Fibroblast of lung (primary cell): Measurements from ENCODE around the gene CEP128. TPM values are rescaled to one million over a fixed set of nuclear protein-coding genes. Genes with fewer than 3 reads are reported as not detected.

Experiments
- DNase-seq, 2 donors: peaks; one replicate each; pipeline versions ENCODE4 v3.0.0 to v3.0.0-alpha.2; 2010; ENCODE audit warnings: low read depth in 2 of 2
- H2AFZ ChIP-seq: 2 replicates; pipeline ENCODE4 v1.5.1; 2012; ENCODE audit warnings: low read length, control low read depth, inconsistent platforms
- H3K27ac ChIP-seq: 2 replicates; pipeline ENCODE4 v1.5.1; 2011; ENCODE audit warnings: low read length, control low read depth; ENCODE audit not compliant: insufficient read depth
- H3K27me3 ChIP-seq: 2 replicates; pipeline ENCODE4 v1.5.1; 2011; ENCODE audit warnings: mild to moderate bottlenecking, low read length; ENCODE audit not compliant: control insufficient read depth, insufficient read depth
- H3K36me3 ChIP-seq: 2 replicates; pipeline ENCODE4 v1.5.1; 2011; ENCODE audit warnings: low read length; ENCODE audit not compliant: control insufficient read depth, insufficient read depth
- H3K4me1 ChIP-seq: 2 replicates; pipeline ENCODE4 v1.5.1; 2011; ENCODE audit warnings: low read length; ENCODE audit not compliant: control insufficient read depth, insufficient read depth; ENCODE audit errors: extremely low read depth
- H3K4me2 ChIP-seq: 2 replicates; pipeline ENCODE4 v1.5.1; 2011; ENCODE audit warnings: low read length, control low read depth; ENCODE audit not compliant: insufficient read depth; ENCODE audit errors: extremely low read depth
- H3K4me3 ChIP-seq, 4 experiments: fragments of 200-600 bp in 1 of 4; sonication (generic) in 1 of 4; replicated peaks in 1 of 4; 2 replicates each; pipeline ENCODE4 v1.5.1; 2011 to 2016; ENCODE audit warnings: low read length in 4 of 4, low read depth in 3 of 4, mild to moderate bottlenecking in 3 of 4, control low read depth in 2 of 4, inconsistent platforms in 1 of 4, mixed read lengths in 1 of 4; ENCODE audit not compliant: insufficient read depth in 1 of 4; ENCODE audit errors: control extremely low read depth in 1 of 4
- H3K79me2 ChIP-seq: 2 replicates; pipeline ENCODE4 v1.5.1; 2012; ENCODE audit warnings: mild to moderate bottlenecking, low read length, inconsistent platforms; ENCODE audit not compliant: control insufficient read depth, insufficient read depth
- H3K9ac ChIP-seq: 2 replicates; pipeline ENCODE4 v1.5.1; 2011; ENCODE audit warnings: mild to moderate bottlenecking, low read length, control low read depth; ENCODE audit not compliant: insufficient read depth
- H3K9me3 ChIP-seq: 2 replicates; pipeline ENCODE4 v1.5.1; 2012; ENCODE audit warnings: low read depth, low read length; ENCODE audit not compliant: control insufficient read depth, insufficient read depth
- H4K20me1 ChIP-seq: 2 replicates; pipeline ENCODE4 v1.5.1; 2011; ENCODE audit warnings: low read length; ENCODE audit not compliant: control insufficient read depth, insufficient read depth; ENCODE audit errors: extremely low read depth
- CTCF ChIP-seq, 2 donors: IDR thresholded peaks in 1 of 2; conservative IDR thresholded peaks in 1 of 2; 1 replicate in 1 of 2; 2 replicates in 1 of 2; pipeline ENCODE4 v1.5.1; 2011 to 2012; ENCODE audit warnings: low read length in 2 of 2, control low read depth in 1 of 2, inconsistent platforms in 1 of 2, low read depth in 1 of 2, mild to moderate bottlenecking in 1 of 2
- EZH2 ChIP-seq: IDR thresholded peaks from 2 replicates; pipeline ENCODE4 v1.5.1; 2012; ENCODE audit warnings: low read length, control low read depth, mild to moderate bottlenecking; ENCODE audit errors: missing control alignments
- polyA plus RNA-seq, 2 donors: library from polyadenylated mRNA; depleted of rRNA in 1 of 2; stranded (reverse) in 1 of 2; unstranded in 1 of 2; fragments of >200 nt; gene quantifications; 2 replicates each; pipeline ENCODE4 v1.2.1, GENCODE V29; 2011 to 2012; ENCODE audit warnings: missing spikeins in 1 of 2
- total RNA-seq: library from RNA; depleted of rRNA; stranded (reverse); fragments of >200 nt; gene quantifications from 2 replicates; pipeline ENCODE4 v1.2.1, GENCODE V29; 2014

Gene CEP128
- total and polyA plus RNA-seq, 2 donors (not counting 1 experiment from before 2014, with no cell fraction given) = 1.3 to 7.8 TPM

- Histone ChIP-seq H3K4me2 (no peak overlapping the region), H3K27me3 (no peaks in the 10 kb centered on the region), H3K36me3 (no peaks in the 10 kb centered on the region), H3K27ac (no peak overlapping the region), H3K4me1 (no peaks in the 10 kb centered on the region), H2AFZ (no peak overlapping the region), H4K20me1 (no peaks in the 10 kb centered on the region), H3K9ac (no peak overlapping the region), H3K4me3 (no peak overlapping the region), H3K79me2 (no peaks in the 10 kb centered on the region), H3K9me3 (no peaks in the 10 kb centered on the region)
- TF ChIP-seq CTCF (conservative IDR thresholded peaks at IDR 0.05 in 1 of 2, IDR thresholded peaks at IDR 0.05 in 1 of 2; ENCODE audit: low read depth in 1 of 2, low read length in 2 of 2) (no peak), EZH2 (no peak)
- DNase-seq = peak in 1 of 2 donors; percentile 61
Measured at GRCh38 chr14:80781972-80782367, 159.6 kb downstream of the CEP128 start.

- Histone ChIP-seq H3K27me3 (no peaks in the 10 kb centered on the region), H3K9ac (no peak overlapping the region), H3K4me2 (no peak overlapping the region), H3K36me3 (no peaks in the 10 kb centered on the region), H3K4me1 (no peaks in the 10 kb centered on the region), H3K9me3 (no peaks in the 10 kb centered on the region), H3K79me2 (no peaks in the 10 kb centered on the region), H2AFZ (no peak overlapping the region), H3K4me3 (no peak overlapping the region), H4K20me1 (no peaks in the 10 kb centered on the region), H3K27ac (no peak overlapping the region)
- no peak for DNase-seq
- no peak for TF ChIP-seq EZH2
- TF ChIP-seq CTCF (conservative IDR thresholded peaks at IDR 0.05 in 1 of 2, IDR thresholded peaks at IDR 0.05 in 1 of 2; ENCODE audit: low read depth in 1 of 2, low read length in 2 of 2) = no peak
Measured at GRCh38 chr14:80780500-80780899, 161.0 kb downstream of the CEP128 start.

GRCh38 chr14:80776657-80777056 lies 164.9 kb downstream of the CEP128 start:
- H3K36me3 ChIP-seq = no peaks in the 10 kb centered on the region
- no peaks in the 10 kb centered on the region for H4K20me1 ChIP-seq
- no peak overlapping the region for H3K9ac ChIP-seq
- no peak for TF ChIP-seq CTCF (conservative IDR thresholded peaks at IDR 0.05 in 1 of 2, IDR thresholded peaks at IDR 0.05 in 1 of 2; ENCODE audit: low read depth in 1 of 2, low read length in 2 of 2)
- no peak overlapping the region for H3K4me2 ChIP-seq
- H2AFZ ChIP-seq = no peak overlapping the region
- H3K4me1 ChIP-seq = no peaks in the 10 kb centered on the region
- H3K4me3 ChIP-seq = no peak overlapping the region
- no peak for DNase-seq
- no peaks in the 10 kb centered on the region for H3K79me2 ChIP-seq
- no peaks in the 10 kb centered on the region for H3K9me3 ChIP-seq
- no peak overlapping the region for H3K27ac ChIP-seq
- no peaks in the 10 kb centered on the region for H3K27me3 ChIP-seq
